ENCODE data around the gene TRIM31.

Gene TRIM31

DNA sequence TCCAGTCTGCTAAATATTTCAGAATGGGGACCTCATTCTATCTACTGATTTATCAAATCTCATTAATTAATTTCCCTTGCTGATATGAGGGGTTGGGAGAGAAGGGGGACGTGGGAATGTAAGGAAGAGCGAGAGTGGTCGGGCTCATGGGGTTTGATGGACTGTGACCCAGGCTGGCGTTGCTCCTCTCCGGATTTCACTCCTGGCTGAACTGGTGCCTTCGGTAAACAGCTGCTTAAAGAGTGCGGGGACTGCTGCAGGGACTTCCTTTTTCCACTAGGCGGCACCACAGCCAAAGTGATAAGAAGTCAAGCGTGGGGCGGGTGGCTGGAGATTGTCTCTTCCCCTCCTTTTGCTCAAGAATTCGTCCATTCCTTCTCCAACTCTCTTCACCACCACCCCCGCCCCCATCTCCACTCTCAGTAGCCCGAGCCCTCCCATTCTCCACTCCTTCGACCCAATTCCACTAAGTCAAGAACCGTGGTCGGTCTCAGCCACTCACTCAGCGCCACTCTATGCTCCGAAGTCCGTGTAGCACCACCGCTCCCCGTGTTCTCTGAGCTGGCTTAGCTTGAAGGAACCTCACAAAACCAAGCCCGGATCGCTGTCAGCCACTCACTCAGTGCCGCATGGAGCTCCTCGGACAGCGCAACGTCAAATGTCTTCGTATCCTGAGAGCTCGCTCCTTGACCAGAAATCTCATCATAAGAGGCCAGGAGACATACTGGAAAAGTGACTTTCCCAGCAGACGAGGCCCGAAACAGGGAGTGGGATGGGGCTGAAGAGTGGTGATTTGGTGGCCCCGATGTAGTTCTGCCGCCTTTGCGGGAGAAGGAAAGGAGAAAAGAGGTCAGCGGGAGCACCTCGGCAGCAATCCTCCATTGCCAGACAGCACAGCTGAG is 9.7 kb downstream of the TRIM31 start:
- Histone ChIP-seq H3K36me3 (replicated peaks in 1 of 2; ENCODE audit: control insufficient read depth in 2 of 2, insufficient read depth in 2 of 2, low read length in 2 of 2) (no peaks in the 10 kb centered on the region), H3K14ac (ENCODE audit: low read length) (no peak overlapping the region), H2BK15ac (ENCODE audit: low read length) (no peak overlapping the region), H3K9ac (ENCODE audit: low read depth, low read length, poor library complexity) (no peak overlapping the region), H2BK12ac (ENCODE audit: low read length) (no peak overlapping the region), H3K23ac (ENCODE audit: low read depth, low read length, poor library complexity) (peak overlapping the region; percentile 13), H4K8ac (ENCODE audit: low read depth, low read length) (no peak overlapping the region), H3K4me3 (ENCODE audit: low read length in 2 of 2) (peak overlapping the region; percentile 26 to 61), H3K18ac (ENCODE audit: low read length) (peak overlapping the region; percentile 1), H4K91ac (ENCODE audit: low read depth, low read length, poor library complexity) (no peak overlapping the region), H2BK5ac (ENCODE audit: low read length) (no peak overlapping the region), H3K4ac (ENCODE audit: low read length) (no peak overlapping the region), H2BK120ac (ENCODE audit: low read depth, low read length) (no peak overlapping the region), H3K4me2 (ENCODE audit: insufficient read depth, low read length, poor library complexity, severe bottlenecking) (peak overlapping the region; percentile 45), H3K4me1 (ENCODE audit: control insufficient read depth in 2 of 2, insufficient read depth in 1 of 2, low read depth in 1 of 2, low read length in 2 of 2) (peaks cover 4 to 6% of the 10 kb centered on the region in 2 donors), H3K79me1 (ENCODE audit: low read depth, low read length) (no peaks in the 10 kb centered on the region), H3K27ac (replicated peaks; ENCODE audit: low read length) (no peak overlapping the region), H3K27me3 (ENCODE audit: control insufficient read depth in 3 of 3, insufficient read depth in 3 of 3, low read depth in 1 of 3, low read length in 3 of 3) (peaks cover 17 to 75% (median 53%) of the 10 kb centered on the region in 3 experiments), H3K9me3 (replicated peaks in 1 of 2; ENCODE audit: control insufficient read depth in 2 of 2, insufficient read depth in 1 of 2, low read depth in 1 of 2, low read length in 2 of 2) (peaks cover 0 to 3% of the 10 kb centered on the region in 2 donors), H2AK5ac (ENCODE audit: low read depth, low read length) (no peak overlapping the region), H2AFZ (ENCODE audit: low read length) (peak overlapping the region; percentile 82)
- WGBS, 2 donors (ENCODE audit: extremely low coverage in 2 of 2, insufficient read length in 2 of 2, insufficient replicate concordance in 1 of 2), result no CpG with 5 or more reads among the region's 36 CpGs
- DNase-seq (ENCODE audit: low spot score), result peak; percentile 87

GRCh38 chr6:30102414-30102969 is 10.4 kb downstream of the TRIM31 start:
- Histone ChIP-seq H3K14ac (ENCODE audit: low read length) (no peak overlapping the region), H3K79me1 (ENCODE audit: low read depth, low read length) (no peaks in the 10 kb centered on the region), H2BK5ac (ENCODE audit: low read length) (no peak overlapping the region), H2BK12ac (ENCODE audit: low read length) (no peak overlapping the region), H4K91ac (ENCODE audit: low read depth, low read length, poor library complexity) (no peak overlapping the region), H2BK15ac (ENCODE audit: low read length) (no peak overlapping the region), H2AFZ (ENCODE audit: low read length) (peak overlapping the region; percentile 82), H2BK120ac (ENCODE audit: low read depth, low read length) (no peak overlapping the region), H3K27ac (replicated peaks; ENCODE audit: low read length) (no peak overlapping the region), H3K4me2 (ENCODE audit: insufficient read depth, low read length, poor library complexity, severe bottlenecking) (peak overlapping the region; percentile 23), H4K8ac (ENCODE audit: low read depth, low read length) (no peak overlapping the region), H3K9ac (ENCODE audit: low read depth, low read length, poor library complexity) (no peak overlapping the region), H3K18ac (ENCODE audit: low read length) (no peak overlapping the region), H3K23ac (ENCODE audit: low read depth, low read length, poor library complexity) (peak overlapping the region; percentile 38), H2AK5ac (ENCODE audit: low read depth, low read length) (no peak overlapping the region), H3K9me3 (replicated peaks in 1 of 2; ENCODE audit: control insufficient read depth in 2 of 2, insufficient read depth in 1 of 2, low read depth in 1 of 2, low read length in 2 of 2) (peaks cover 0 to 3% of the 10 kb centered on the region in 2 donors), H3K4me3 (ENCODE audit: low read length in 2 of 2) (peak overlapping the region; percentile 38 to 68), H3K4me1 (ENCODE audit: control insufficient read depth in 2 of 2, insufficient read depth in 1 of 2, low read depth in 1 of 2, low read length in 2 of 2) (peaks cover 4 to 6% of the 10 kb centered on the region in 2 donors), H3K4ac (ENCODE audit: low read length) (no peak overlapping the region), H3K27me3 (ENCODE audit: control insufficient read depth in 3 of 3, insufficient read depth in 3 of 3, low read depth in 1 of 3, low read length in 3 of 3) (peaks cover 17 to 82% (median 57%) of the 10 kb centered on the region in 3 experiments), H3K36me3 (replicated peaks in 1 of 2; ENCODE audit: control insufficient read depth in 2 of 2, insufficient read depth in 2 of 2, low read length in 2 of 2) (no peaks in the 10 kb centered on the region)
- WGBS, 2 donors (ENCODE audit: extremely low coverage in 2 of 2, insufficient read length in 2 of 2, insufficient replicate concordance in 1 of 2), result no CpG with 5 or more reads among the region's 15 CpGs
- no peak for DNase-seq (ENCODE audit: low spot score)

DNA sequence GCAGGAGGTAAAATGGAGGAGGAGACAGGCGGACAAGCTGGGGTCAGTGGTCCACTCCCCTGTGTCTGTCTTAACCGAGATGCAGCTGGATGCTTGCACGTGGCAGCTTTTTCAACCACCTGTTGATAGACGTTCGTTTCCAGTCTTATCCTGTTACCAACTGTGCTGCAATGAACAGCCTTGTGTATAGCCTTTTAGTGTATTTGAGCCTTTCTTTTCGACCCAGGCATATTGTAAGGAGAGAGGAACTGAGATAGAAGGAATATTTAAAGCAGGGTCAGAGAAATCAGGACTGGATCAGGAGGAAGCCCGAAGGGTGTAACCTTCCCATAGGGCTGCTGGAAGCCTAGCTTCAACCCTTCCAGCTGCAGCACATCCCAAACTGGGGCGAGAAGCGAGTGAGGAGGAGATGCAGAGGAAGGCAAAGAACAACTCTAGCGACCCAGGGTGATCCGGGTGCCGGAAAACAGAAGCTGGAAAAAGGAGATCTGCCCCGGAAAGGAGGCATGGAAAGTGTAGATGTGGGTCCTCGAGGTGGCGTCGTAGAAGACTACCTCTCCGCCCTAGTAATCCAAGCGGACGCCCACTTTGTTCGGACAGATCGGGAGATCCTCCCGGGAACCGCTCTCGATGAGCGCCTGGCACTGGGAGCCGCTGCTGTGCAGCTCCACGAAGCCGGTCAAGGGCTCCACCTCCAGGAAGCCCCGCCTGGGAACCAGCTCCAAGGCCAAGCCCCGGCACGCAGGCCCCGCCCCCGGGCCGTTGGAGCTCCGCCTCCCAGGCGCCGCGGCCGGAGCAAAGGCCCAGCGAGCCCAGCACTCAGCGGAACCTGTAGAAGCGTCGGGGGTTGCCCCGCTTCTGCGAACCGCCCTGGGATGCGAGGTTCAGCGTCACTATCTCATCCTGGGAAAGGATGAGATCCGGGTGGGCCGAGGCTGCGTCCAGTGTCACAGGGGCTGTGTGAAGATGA is 11.2 kb downstream of the TRIM31 start:
- Histone ChIP-seq H2BK15ac (ENCODE audit: low read length) (no peak overlapping the region), H3K36me3 (replicated peaks in 1 of 2; ENCODE audit: control insufficient read depth in 2 of 2, insufficient read depth in 2 of 2, low read length in 2 of 2) (no peaks in the 10 kb centered on the region), H2BK120ac (ENCODE audit: low read depth, low read length) (no peak overlapping the region), H3K27ac (replicated peaks; ENCODE audit: low read length) (no peak overlapping the region), H2AK5ac (ENCODE audit: low read depth, low read length) (no peak overlapping the region), H3K14ac (ENCODE audit: low read length) (no peak overlapping the region), H3K27me3 (ENCODE audit: control insufficient read depth in 3 of 3, insufficient read depth in 3 of 3, low read depth in 1 of 3, low read length in 3 of 3) (peaks cover 17 to 90% (median 61%) of the 10 kb centered on the region in 3 experiments), H3K23ac (ENCODE audit: low read depth, low read length, poor library complexity) (peak overlapping the region; percentile 38), H2BK12ac (ENCODE audit: low read length) (no peak overlapping the region), H4K91ac (ENCODE audit: low read depth, low read length, poor library complexity) (no peak overlapping the region), H2AFZ (ENCODE audit: low read length) (peak overlapping the region; percentile 82), H3K4me3 (ENCODE audit: low read length in 2 of 2) (peak overlapping the region; percentile 38 to 68), H4K8ac (ENCODE audit: low read depth, low read length) (no peak overlapping the region), H2BK5ac (ENCODE audit: low read length) (no peak overlapping the region), H3K4me1 (ENCODE audit: control insufficient read depth in 2 of 2, insufficient read depth in 1 of 2, low read depth in 1 of 2, low read length in 2 of 2) (peaks cover 4 to 6% of the 10 kb centered on the region in 2 donors), H3K9me3 (replicated peaks in 1 of 2; ENCODE audit: control insufficient read depth in 2 of 2, insufficient read depth in 1 of 2, low read depth in 1 of 2, low read length in 2 of 2) (peaks cover 0 to 3% of the 10 kb centered on the region in 2 donors), H3K79me1 (ENCODE audit: low read depth, low read length) (no peaks in the 10 kb centered on the region), H3K18ac (ENCODE audit: low read length) (no peak overlapping the region), H3K4ac (ENCODE audit: low read length) (no peak overlapping the region), H3K9ac (ENCODE audit: low read depth, low read length, poor library complexity) (no peak overlapping the region), H3K4me2 (ENCODE audit: insufficient read depth, low read length, poor library complexity, severe bottlenecking) (peak overlapping the region; percentile 23)
- no CpG with 5 or more reads among the region's 51 CpGs for WGBS, 2 donors (ENCODE audit: extremely low coverage in 2 of 2, insufficient read length in 2 of 2, insufficient replicate concordance in 1 of 2)
- peak; percentile 30 for DNase-seq (ENCODE audit: low spot score)
